Gastroesophageal sphincter (tissue), 4 donors: ENCODE data around the gene P2RY13. TPM values are rescaled to one million over a fixed set of nuclear protein-coding genes. Genes with fewer than 3 reads are reported as not detected.

Source experiments
- ATAC-seq: fragments of 150-250 bp; one replicate; pipeline ENCODE4 v1.9.1; 2016; ENCODE audit warnings: mild to moderate bottlenecking, moderate library complexity
- H3K27ac ChIP-seq, 4 donors: fragments of 200-600 bp; sonication (generic) in 3 of 4; 1 replicate in 3 of 4; 2 replicates in 1 of 4; pipeline ENCODE4 v1.5.1; 2016 to 2019
- H3K27me3 ChIP-seq: fragments of 200-600 bp; sonication (generic); one replicate; pipeline ENCODE4 v1.5.1; 2019
- H3K36me3 ChIP-seq, 2 donors: fragments of 200-600 bp; sonication (generic); one replicate each; pipeline ENCODE4 v1.5.1; 2019; ENCODE audit warnings: control low read depth in 1 of 2
- H3K4me1 ChIP-seq, 3 donors: fragments of 200-600 bp; sonication (generic); 1 replicate in 2 of 3; 2 replicates in 1 of 3; pipeline ENCODE4 v1.5.1; 2016 to 2019; ENCODE audit warnings: control low read depth in 2 of 3
- H3K4me3 ChIP-seq, 2 donors: fragments of 200-600 bp; sonication (generic); one replicate each; pipeline ENCODE4 v1.5.1; 2019; ENCODE audit warnings: mild to moderate bottlenecking in 1 of 2, moderate library complexity in 1 of 2
- H3K9me3 ChIP-seq, 3 donors: fragments of 200-600 bp; sonication (generic); one replicate each; pipeline ENCODE4 v1.5.1; 2017 to 2019; ENCODE audit warnings: control low read depth in 2 of 3
- EP300 ChIP-seq: sonication (generic); formaldehyde crosslinking; IDR thresholded peaks from one replicate; pipeline ENCODE4 v1.6.1; 2017; ENCODE audit warnings: antibody characterized with exemption, mild to moderate bottlenecking
- POLR2A ChIP-seq, 2 donors: fragments of 450-650 bp; IDR thresholded peaks; one replicate each; pipeline ENCODE4 v1.6.1; 2017; ENCODE audit warnings: antibody characterized with exemption in 2 of 2, mild to moderate bottlenecking in 2 of 2, moderate library complexity in 1 of 2
- POLR2AphosphoS5 ChIP-seq: sonication (generic); formaldehyde crosslinking; IDR thresholded peaks from one replicate; pipeline ENCODE4 v1.6.1; 2017; ENCODE audit warnings: antibody characterized with exemption
- WGBS, 2 donors: methylation state at CpG; one replicate each; pipeline ENCODE4 v1.1.5; 2018; ENCODE audit warnings: low coverage in 1 of 2; 5-methylcytosine and 5-hydroxymethylcytosine counted together
- total RNA-seq, 4 donors: library from RNA; depleted of rRNA; stranded (reverse); fragments of >200 nt; gene quantifications; one replicate each; pipeline ENCODE4 v1.1.0, GENCODE V29; 2016
- TF ChIP-seq, protein P1 (sequence below), 4 experiments: fragments of 200-600 bp in 2 of 4; fragments of 450-650 bp in 2 of 4; sonication (generic) in 1 of 4; IDR thresholded peaks; one replicate each; pipeline ENCODE4 v1.5.1; 2017 to 2019; ENCODE audit warnings: antibody characterized with exemption in 4 of 4, mild to moderate bottlenecking in 2 of 4, moderate library complexity in 2 of 4

Gene P2RY13
- total RNA-seq, 4 donors from 2014 or later = 0.58 to 2.5 (median 1.6) TPM; not detected in 1

DNA sequence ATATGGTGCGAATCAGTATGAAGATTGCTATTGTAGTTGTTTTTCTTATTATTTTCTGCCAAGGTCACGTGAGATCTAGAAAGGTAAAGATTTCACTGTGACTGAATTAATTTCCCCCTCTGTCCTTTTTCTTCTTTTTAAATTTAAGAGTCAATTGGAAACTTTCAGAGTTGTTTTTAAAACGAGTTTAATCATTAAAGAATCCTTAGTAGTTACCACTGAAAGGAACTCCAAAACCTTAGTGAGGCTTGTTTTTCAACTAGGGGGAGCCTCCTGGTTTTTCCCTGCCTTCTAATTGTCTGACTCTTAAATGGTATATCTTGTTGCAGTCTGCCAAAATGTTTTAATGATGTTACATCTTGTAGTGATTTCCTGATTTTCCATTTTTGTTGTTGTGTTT, 37.6 kb upstream of the P2RY13 start:
- WGBS, 2 donors = 84 to 94% methylated on average over 2 to 3 of the region's 3 CpGs
- Histone ChIP-seq H3K27me3 (no peaks in the 10 kb centered on the region), H3K27ac (no peak overlapping the region), H3K4me1 (no peaks in the 10 kb centered on the region), H3K4me3 (no peak overlapping the region), H3K9me3 (no peaks in the 10 kb centered on the region), H3K36me3 (no peaks in the 10 kb centered on the region)
- no peak for ATAC-seq
- no peak for TF ChIP-seq POLR2AphosphoS5
- TF ChIP-seq, protein P1, sequence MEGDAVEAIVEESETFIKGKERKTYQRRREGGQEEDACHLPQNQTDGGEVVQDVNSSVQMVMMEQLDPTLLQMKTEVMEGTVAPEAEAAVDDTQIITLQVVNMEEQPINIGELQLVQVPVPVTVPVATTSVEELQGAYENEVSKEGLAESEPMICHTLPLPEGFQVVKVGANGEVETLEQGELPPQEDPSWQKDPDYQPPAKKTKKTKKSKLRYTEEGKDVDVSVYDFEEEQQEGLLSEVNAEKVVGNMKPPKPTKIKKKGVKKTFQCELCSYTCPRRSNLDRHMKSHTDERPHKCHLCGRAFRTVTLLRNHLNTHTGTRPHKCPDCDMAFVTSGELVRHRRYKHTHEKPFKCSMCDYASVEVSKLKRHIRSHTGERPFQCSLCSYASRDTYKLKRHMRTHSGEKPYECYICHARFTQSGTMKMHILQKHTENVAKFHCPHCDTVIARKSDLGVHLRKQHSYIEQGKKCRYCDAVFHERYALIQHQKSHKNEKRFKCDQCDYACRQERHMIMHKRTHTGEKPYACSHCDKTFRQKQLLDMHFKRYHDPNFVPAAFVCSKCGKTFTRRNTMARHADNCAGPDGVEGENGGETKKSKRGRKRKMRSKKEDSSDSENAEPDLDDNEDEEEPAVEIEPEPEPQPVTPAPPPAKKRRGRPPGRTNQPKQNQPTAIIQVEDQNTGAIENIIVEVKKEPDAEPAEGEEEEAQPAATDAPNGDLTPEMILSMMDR (IDR thresholded peaks at IDR 0.05) = no peak

DNA sequence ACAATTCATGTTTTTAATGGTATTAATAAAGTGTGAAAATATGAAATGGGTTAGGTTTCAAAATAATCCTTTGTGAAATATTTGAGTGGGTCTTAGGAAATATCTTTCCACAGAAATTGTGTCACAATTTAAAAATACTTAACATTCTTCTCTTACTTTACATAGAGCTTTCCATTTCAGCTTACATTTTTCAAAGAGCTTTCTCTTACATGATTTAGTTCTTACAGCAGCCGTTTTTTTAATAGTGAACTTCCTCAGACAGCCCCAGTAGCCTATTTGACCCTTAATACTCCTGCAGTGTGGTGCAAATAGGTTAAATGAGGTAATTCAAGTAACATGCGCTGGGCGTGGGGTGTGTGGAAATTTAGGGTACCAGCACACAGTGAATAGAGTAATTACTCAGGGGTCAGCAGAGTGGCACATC, 33.4 kb upstream of the P2RY13 start:
- H3K9me3 ChIP-seq = no peaks in the 10 kb centered on the region
- H3K27ac ChIP-seq = no peak overlapping the region
- no peaks in the 10 kb centered on the region for H3K4me1 ChIP-seq
- TF ChIP-seq, protein P1 (IDR thresholded peaks at IDR 0.05) = no peak
- no peak for TF ChIP-seq EP300
- TF ChIP-seq POLR2A (IDR thresholded peaks at IDR 0.05) = no peak
- no peak for TF ChIP-seq POLR2AphosphoS5
- H3K4me3 ChIP-seq = no peak overlapping the region
- 59 to 63% methylated on average over 3 of the region's 3 CpGs for WGBS, 2 donors
- no peak for ATAC-seq
- no peaks in the 10 kb centered on the region for H3K36me3 ChIP-seq
- H3K27me3 ChIP-seq = no peaks in the 10 kb centered on the region

DNA sequence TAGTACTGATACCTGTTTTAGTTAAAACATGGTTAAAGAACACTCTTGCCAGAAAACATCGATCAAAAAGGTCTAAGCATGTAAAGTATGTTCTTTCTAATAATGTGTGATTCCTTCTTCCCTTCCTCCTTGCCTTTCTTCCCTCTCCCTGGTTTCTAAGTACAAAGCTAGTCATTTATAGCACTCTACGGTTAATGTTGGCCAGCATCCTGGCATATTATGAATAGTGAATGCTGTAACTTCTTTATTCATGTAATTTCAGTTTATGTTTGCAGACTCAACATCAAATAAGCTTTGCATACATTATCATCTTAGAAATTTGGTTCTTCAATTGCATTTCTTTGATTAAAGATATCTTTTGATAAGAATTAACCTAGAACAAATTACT, 28.1 kb upstream of the P2RY13 start:
- 49 to 64% methylated on average over 2 of the region's 2 CpGs for WGBS, 2 donors
- TF ChIP-seq EP300 = no peak
- Histone ChIP-seq H3K4me3 (no peak overlapping the region), H3K27me3 (no peaks in the 10 kb centered on the region), H3K9me3 (no peaks in the 10 kb centered on the region), H3K36me3 (no peaks in the 10 kb centered on the region), H3K4me1 (peaks cover 0 to 11% (median 0%) of the 10 kb centered on the region in 3 donors), H3K27ac (no peak overlapping the region)
- ATAC-seq = no peak

DNA sequence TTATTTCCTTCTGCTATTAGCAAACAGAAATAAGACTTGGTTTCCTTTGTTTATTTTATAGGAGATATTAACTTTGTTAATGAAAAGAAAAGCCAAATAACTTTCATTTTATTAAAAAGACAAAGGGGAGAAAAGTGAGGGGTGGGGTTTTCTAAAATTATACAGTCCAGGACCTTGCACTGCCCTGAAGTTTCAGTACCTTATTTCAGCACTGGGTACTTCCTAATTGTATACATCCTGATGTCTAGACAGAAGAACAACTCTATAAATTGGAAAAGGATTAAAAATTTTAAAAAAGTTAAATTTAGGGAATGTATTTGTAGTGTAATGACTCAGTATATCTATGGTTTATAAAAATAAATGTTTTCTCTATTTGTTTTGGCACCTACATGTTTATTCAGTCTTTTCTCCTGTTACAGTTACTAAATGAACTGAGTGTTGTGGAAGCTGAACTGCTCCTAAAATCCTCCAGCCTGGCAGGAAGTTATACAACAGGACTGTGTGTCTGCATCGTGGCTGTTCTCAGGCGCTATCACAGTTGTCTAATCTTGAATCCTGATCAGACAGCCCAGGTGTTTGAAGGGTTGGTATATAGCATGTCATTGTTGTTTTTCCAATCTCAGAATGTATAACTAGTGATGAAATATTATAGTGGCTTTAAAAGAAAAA, 27.6 kb upstream of the P2RY13 start:
- TF ChIP-seq, protein P1 (IDR thresholded peaks at IDR 0.05) = no peak
- TF ChIP-seq POLR2AphosphoS5 (no peak), POLR2A (IDR thresholded peaks at IDR 0.05) (no peak), EP300 (no peak)
- Histone ChIP-seq H3K27ac (no peak overlapping the region), H3K36me3 (no peaks in the 10 kb centered on the region), H3K9me3 (no peaks in the 10 kb centered on the region), H3K27me3 (no peaks in the 10 kb centered on the region), H3K4me3 (no peak overlapping the region), H3K4me1 (peaks cover 0 to 11% (median 0%) of the 10 kb centered on the region in 3 donors)
- WGBS, 2 donors = 43% methylated on average over 2 of the region's 2 CpGs; no CpG with 5 or more reads in 1 of the 2 donors
- ATAC-seq = no peak

DNA sequence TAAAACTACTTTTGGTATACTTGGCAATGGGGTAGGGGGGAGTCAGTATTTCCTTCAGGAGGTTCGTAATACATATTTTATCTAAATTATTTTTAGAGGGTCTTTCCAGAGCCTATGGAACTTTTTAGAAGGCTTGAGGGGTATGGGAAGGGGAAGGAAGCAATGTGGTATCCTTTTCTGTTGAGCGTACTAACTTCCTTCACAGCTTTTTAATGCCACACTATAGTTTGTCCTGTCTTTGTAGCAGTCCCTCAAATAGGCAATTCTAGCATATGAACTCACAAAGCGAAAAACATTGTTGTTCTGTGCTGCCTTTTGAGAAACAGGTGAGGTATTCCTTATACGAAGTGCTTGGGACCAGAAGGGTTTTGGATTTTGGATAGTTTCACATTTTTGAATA, 22.3 kb upstream of the P2RY13 start:
- WGBS, 2 donors = 87 to 91% methylated on average over 4 of the region's 4 CpGs
- H3K36me3 ChIP-seq = no peaks in the 10 kb centered on the region
- TF ChIP-seq POLR2A (IDR thresholded peaks at IDR 0.05) (no peak), EP300 (no peak), POLR2AphosphoS5 (no peak)
- TF ChIP-seq, protein P1 (IDR thresholded peaks at IDR 0.05) = no peak
- no peak for ATAC-seq
- peaks cover 0 to 2% (median 0%) of the 10 kb centered on the region in 3 donors for H3K4me1 ChIP-seq
- no peak overlapping the region for H3K4me3 ChIP-seq
- no peaks in the 10 kb centered on the region for H3K9me3 ChIP-seq
- H3K27ac ChIP-seq = no peak overlapping the region
- H3K27me3 ChIP-seq = no peaks in the 10 kb centered on the region
